ENCODE data around the gene ARID1B.

GRCh38 chr6:156935000-156935399 is 157.8 kb downstream of the ARID1B start:
- TF ChIP-seq, protein P1, sequence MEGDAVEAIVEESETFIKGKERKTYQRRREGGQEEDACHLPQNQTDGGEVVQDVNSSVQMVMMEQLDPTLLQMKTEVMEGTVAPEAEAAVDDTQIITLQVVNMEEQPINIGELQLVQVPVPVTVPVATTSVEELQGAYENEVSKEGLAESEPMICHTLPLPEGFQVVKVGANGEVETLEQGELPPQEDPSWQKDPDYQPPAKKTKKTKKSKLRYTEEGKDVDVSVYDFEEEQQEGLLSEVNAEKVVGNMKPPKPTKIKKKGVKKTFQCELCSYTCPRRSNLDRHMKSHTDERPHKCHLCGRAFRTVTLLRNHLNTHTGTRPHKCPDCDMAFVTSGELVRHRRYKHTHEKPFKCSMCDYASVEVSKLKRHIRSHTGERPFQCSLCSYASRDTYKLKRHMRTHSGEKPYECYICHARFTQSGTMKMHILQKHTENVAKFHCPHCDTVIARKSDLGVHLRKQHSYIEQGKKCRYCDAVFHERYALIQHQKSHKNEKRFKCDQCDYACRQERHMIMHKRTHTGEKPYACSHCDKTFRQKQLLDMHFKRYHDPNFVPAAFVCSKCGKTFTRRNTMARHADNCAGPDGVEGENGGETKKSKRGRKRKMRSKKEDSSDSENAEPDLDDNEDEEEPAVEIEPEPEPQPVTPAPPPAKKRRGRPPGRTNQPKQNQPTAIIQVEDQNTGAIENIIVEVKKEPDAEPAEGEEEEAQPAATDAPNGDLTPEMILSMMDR (conservative IDR thresholded peaks at IDR 0.05; ENCODE audit: low read depth, low read length): no peak
- no peak for TF ChIP-seq RAD21 (IDR thresholded peaks at IDR 0.05; ENCODE audit: low read length)
- no peak for TF ChIP-seq POLR2A (IDR thresholded peaks at IDR 0.05; ENCODE audit: low read depth, low read length)
- no peak for TF ChIP-seq MAZ (IDR thresholded peaks at IDR 0.05; ENCODE audit: borderline replicate concordance, low read depth, low read length)
- TF ChIP-seq, protein P2, sequence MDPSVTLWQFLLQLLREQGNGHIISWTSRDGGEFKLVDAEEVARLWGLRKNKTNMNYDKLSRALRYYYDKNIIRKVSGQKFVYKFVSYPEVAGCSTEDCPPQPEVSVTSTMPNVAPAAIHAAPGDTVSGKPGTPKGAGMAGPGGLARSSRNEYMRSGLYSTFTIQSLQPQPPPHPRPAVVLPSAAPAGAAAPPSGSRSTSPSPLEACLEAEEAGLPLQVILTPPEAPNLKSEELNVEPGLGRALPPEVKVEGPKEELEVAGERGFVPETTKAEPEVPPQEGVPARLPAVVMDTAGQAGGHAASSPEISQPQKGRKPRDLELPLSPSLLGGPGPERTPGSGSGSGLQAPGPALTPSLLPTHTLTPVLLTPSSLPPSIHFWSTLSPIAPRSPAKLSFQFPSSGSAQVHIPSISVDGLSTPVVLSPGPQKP (IDR thresholded peaks at IDR 0.05; ENCODE audit: borderline replicate concordance, low read depth, low read length): no peak
- no peak for TF ChIP-seq CEBPB (IDR thresholded peaks at IDR 0.05; ENCODE audit: low read depth, low read length)

All from IMR-90 (cell line).